ENCODE data around the gene PCNX2. TPM values are rescaled to one million over a fixed set of nuclear protein-coding genes. Genes with fewer than 3 reads are reported as not detected.
A peak's percentile ranks its signal among the peaks of the same experiment; 100 is the strongest.
"Not testable (repeated sequence)": the region's sequence is repeated elsewhere in the genome, so short reads cannot be mapped to it uniquely, and the experiment has no call there.

The PCNX2 gene
- total RNA-seq, 1 donor from 2014 or later: 2.2 TPM

DNA sequence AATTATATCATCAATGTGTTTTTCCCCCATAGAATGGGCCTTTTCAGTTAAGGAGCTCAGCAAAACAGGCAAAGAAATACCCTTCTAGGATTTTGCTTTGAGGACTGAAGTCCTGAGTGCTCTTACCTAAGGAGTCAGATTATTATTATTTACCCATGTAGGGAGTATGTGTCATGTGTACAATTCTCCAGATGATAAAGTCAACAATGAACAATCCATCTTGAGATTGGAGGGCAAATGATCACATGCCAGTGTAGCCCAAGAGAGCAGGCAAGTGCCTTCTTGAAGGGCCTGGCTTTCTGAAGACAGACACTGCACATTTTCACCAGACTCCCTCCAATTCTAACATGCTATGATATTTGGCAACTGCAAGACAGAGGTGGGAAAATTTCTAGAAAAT is 159.7 kb downstream of the PCNX2 start:
- DNase-seq: no peak
- intact Hi-C loops (cut with DNase I): no loop called here
- no peak for ATAC-seq (ENCODE audit: poor library complexity)

GRCh38 chr1:233132445-233132844 is 163.1 kb downstream of the PCNX2 start:
- DNase-seq (no peak), ATAC-seq (ENCODE audit: poor library complexity) (no peak)
- intact Hi-C loops (cut with DNase I): no loop called here

- DNase-seq; ATAC-seq (ENCODE audit: poor library complexity); intact Hi-C loops (cut with DNase I): not testable (repeated sequence)
Measured at GRCh38 chr1:233129031-233129430, 166.5 kb downstream of the PCNX2 start.

DNA sequence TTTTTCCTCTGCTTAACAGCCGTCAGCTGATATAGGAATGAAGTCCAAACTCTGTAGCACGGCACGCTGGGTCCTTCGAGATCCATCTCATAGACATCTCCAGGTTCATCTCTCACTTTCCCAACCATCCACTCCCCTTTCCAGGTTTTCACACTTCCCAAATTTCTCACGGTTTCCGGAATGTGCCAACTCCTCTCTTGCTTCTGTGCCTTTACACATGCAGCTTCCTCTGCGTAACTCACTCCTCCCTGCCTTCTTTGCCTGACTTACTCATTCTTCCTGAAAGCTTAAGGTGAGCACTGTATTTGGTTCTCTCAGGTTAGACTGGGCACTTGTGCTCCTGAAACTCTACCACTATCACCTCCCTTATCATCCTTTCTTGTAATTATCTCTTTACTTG is 168.4 kb downstream of the PCNX2 start:
- ATAC-seq (ENCODE audit: poor library complexity): no peak
- intact Hi-C loops (cut with DNase I): no loop called here

DNA sequence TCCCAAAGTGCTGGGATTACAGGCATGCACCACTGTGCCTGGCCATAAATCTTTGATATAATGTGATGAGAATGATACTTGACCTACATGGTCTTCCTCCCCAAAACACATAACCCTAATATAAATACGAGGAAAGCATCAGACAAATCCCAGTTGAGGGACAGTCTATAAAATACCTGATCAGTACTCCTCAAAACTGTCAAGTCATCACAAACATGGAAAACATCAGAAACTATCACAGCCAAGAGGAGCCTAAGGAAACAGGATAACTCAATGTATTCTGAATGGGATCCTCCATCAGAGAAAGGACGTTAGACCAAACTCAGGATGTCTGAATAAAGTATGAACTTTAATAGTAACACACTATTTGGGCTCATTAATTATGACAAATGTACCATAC is 172.7 kb downstream of the PCNX2 start:
- DNase-seq (no peak), ATAC-seq (ENCODE audit: poor library complexity) (no peak)
- intact Hi-C loops (cut with DNase I): no loop called here

More for the DNA sequence above, 168.4 kb downstream of the PCNX2 start:
- no peak for DNase-seq

DNA sequence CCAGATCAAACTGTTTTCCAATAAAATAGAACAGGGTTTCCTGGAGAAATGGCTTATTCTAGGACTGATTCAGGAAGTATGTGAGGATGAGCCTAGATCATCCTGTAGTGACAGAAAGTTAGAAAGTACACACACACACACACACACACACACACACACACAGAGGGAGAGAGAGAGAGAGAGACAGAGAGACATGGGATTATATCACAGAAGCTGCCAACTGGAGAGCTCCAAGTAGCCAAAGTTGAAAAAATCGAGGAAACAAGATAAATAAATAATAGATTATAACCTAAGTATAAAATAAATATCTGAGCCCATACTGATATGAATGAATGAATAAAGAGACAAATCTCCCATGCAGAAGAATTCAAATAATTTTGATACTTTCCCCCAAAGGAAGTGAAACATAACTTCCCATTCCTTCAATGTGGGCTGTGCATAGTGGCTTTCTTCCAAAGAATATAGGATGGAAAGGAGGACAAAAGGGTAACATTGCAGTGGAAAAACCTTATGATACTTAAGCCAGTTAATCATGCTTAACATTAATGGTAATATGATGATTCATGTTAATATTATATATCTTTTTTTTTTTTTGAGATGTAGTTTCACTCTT is 173.5 kb downstream of the PCNX2 start:
- DNase-seq: no peak

GRCh38 chr1:233114860-233115259 is 180.7 kb downstream of the PCNX2 start:
- ATAC-seq (ENCODE audit: poor library complexity) (no peak), DNase-seq (no peak)
- intact Hi-C loops (cut with DNase I): no loop called here

More for the DNA sequence above, 173.5 kb downstream of the PCNX2 start:
- no peak for ATAC-seq (ENCODE audit: poor library complexity)
- intact Hi-C loops (cut with DNase I): no loop called here

GRCh38 chr1:233114159-233114558 is 181.4 kb downstream of the PCNX2 start:
- intact Hi-C loops (cut with DNase I): no loop called here
- DNase-seq (no peak), ATAC-seq (ENCODE audit: poor library complexity) (no peak)

- peak; percentile 94 for ATAC-seq (ENCODE audit: poor library complexity)
- DNase-seq: peak; percentile 82
- intact Hi-C loops (cut with DNase I): no loop called here
Measured at GRCh38 chr1:233113009-233113879, 182.3 kb downstream of the PCNX2 start.

DNA sequence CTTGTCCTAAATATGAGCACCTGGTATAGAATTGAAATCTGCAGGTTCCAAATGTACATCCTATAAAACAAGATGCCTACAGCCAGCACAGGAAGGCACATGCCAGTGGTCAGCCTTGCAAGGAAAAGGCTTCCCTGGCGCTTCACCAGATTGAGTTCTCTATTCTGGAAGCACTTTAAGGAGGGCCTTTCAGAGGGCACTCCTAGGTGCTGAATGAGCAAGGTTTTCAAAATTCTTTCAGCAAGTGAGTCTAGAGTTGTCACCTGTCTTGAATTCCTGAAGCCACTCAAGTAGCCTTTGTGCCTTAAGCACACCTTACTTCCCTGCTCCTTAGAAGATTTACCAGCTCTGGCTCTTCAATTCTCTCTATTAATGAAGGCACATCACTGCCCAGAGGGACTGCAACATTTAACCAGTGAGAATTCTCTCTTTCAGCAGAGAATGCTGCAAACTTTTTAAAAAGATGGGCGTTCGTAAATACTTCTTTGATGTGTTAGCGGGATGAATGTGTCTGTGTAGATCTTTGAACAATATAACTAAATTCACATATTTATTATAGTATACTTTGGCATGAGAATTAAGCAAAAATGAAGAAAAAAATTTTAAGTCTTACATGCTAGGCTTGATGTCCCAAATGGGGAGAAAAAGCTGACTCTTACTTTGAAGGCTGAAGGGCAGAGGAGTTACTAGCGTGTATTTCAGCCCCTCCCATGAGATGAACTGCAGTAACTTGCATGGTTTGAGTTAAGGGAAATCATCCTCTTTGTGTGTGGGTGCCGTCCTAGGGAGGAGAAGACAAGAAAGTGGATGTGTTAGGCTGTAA is 183.1 kb downstream of the PCNX2 start:
- peak; percentile 25 for ATAC-seq (ENCODE audit: poor library complexity)
- no peak for DNase-seq
- intact Hi-C loops (cut with DNase I): no loop called here

- DNase-seq: no peak
- ATAC-seq (ENCODE audit: poor library complexity): no peak
- intact Hi-C loops (cut with DNase I): no loop called here
Measured at GRCh38 chr1:233111731-233112130, 183.8 kb downstream of the PCNX2 start.

DNA sequence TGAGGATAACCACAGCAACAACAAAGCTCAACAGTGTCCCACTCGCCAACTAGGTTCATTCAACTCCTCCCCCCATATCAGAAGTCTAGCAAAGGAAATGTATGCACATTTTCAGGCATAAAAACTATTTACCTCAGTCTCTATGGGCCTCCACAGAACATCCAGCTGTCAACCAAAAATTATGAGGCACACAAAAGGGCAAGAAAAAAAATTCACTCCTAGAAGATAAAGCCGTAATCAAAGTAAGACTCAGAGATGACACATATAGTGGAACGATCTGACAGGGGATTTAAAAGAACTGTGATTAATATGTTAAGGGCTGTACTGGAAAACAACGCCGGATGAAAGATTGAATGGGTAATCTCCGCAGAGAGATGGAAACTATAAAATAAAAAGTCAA is 186.4 kb downstream of the PCNX2 start:
- ATAC-seq (ENCODE audit: poor library complexity) (no peak), DNase-seq (no peak)
- intact Hi-C loops (cut with DNase I): no loop called here

- DNase-seq; intact Hi-C loops (cut with DNase I): not testable (repeated sequence)
- ATAC-seq (ENCODE audit: poor library complexity): peak; percentile 72
Measured at GRCh38 chr1:233107716-233108130, 187.8 kb downstream of the PCNX2 start.

GRCh38 chr1:233107130-233107660 is 188.3 kb downstream of the PCNX2 start:
- no peak for DNase-seq
- ATAC-seq (ENCODE audit: poor library complexity): no peak
- intact Hi-C loops (cut with DNase I): no loop called here

DNA sequence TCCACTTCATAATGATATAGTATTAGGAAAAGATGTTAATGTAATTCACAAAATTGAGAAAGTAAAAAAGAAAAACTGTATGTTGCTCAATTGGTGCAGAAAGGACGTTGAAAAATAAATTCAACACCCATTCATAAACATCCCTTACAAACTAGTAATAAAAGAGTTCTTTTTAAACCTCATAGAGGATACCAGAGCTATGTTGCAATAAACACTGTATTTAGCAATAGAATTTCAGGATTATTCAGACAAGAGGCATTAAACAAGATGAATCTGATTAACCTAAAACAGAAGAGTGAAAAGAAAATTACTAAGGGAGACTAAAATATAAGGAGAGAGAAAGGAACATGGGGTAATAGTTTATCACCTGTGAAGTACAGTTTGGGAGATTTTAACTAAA is 190.3 kb downstream of the PCNX2 start:
- DNase-seq: no peak
- intact Hi-C loops (cut with DNase I): no loop called here
- no peak for ATAC-seq (ENCODE audit: poor library complexity)

- ATAC-seq (ENCODE audit: poor library complexity) (no peak), DNase-seq (no peak)
- intact Hi-C loops (cut with DNase I): no loop called here
Measured at GRCh38 chr1:233102341-233102740, 193.2 kb downstream of the PCNX2 start.

GRCh38 chr1:233097959-233098580 is 197.5 kb downstream of the PCNX2 start:
- no peak for ATAC-seq (ENCODE audit: poor library complexity)
- no peak for DNase-seq
- intact Hi-C loops (cut with DNase I): no loop called here

DNA sequence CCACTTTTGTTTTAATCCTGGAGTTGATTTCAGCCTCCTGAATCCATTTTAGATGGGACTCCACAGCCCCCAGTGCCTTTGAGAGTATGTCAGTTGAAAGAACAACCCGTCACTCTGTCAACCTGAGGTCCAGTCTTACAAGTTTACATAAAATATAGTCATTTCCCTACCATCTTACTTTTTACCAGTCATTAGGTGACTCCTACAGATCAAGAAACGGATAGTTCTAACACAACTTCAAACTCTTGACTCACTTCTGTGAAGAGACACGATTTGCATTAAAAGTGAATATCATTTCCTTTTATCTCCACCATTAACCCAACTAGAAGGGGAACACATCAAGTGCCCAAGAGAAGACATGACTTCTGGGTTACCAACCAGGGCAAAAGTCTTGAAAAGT is 198.0 kb downstream of the PCNX2 start:
- intact Hi-C loops (cut with DNase I): no loop called here
- ATAC-seq (ENCODE audit: poor library complexity) (no peak), DNase-seq (no peak)

- ATAC-seq (ENCODE audit: poor library complexity): peak; percentile 27
- no peak for DNase-seq
- intact Hi-C loops (cut with DNase I): no loop called here
Measured at GRCh38 chr1:233094691-233095090, 200.8 kb downstream of the PCNX2 start.
